ENCODE data around the gene CDC42BPG. TPM values are rescaled to one million over a fixed set of nuclear protein-coding genes. Genes with fewer than 3 reads are reported as not detected.

CDC42BPG gene
- polyA plus RNA-seq, 4 donors = 8.3 to 36.5 (median 19.5) TPM

- Histone ChIP-seq H3K9me3 (ENCODE audit: control insufficient read depth in 2 of 2, insufficient read depth in 1 of 2, low read depth in 1 of 2, low read length in 1 of 2) (no peaks in the 10 kb centered on the region), H3K4me1 (ENCODE audit: control insufficient read depth in 3 of 3, insufficient read depth in 2 of 3, low read depth in 1 of 3, low read length in 2 of 3) (peaks cover 8 to 55% (median 9%) of the 10 kb centered on the region in 3 donors), H3K27me3 (ENCODE audit: control insufficient read depth in 3 of 3, insufficient read depth in 3 of 3, low read length in 3 of 3) (no peaks in the 10 kb centered on the region), H3K36me3 (ENCODE audit: control insufficient read depth in 3 of 3, insufficient read depth in 2 of 3, low read depth in 1 of 3, low read length in 3 of 3) (peaks cover 0 to 53% (median 0%) of the 10 kb centered on the region in 3 donors), H3K4me3 (ENCODE audit: low read depth in 1 of 3, low read length in 3 of 3) (peak overlapping the region; percentile 88 to 98 (median 97)), H3K27ac (ENCODE audit: low read depth in 1 of 3, low read length in 2 of 3) (peak overlapping the region; percentile 75 to 93 (median 90))
- 0 to 1% (median 1%) methylated on average over 41 of the region's 41 CpGs for WGBS, 3 donors
- no peak for FAIRE-seq
- DNase-seq = peak in 1 of 2 donors; percentile 34
Observed at GRCh38 chr11:64877390-64878222, 33.2 kb upstream of the CDC42BPG start.

DNA sequence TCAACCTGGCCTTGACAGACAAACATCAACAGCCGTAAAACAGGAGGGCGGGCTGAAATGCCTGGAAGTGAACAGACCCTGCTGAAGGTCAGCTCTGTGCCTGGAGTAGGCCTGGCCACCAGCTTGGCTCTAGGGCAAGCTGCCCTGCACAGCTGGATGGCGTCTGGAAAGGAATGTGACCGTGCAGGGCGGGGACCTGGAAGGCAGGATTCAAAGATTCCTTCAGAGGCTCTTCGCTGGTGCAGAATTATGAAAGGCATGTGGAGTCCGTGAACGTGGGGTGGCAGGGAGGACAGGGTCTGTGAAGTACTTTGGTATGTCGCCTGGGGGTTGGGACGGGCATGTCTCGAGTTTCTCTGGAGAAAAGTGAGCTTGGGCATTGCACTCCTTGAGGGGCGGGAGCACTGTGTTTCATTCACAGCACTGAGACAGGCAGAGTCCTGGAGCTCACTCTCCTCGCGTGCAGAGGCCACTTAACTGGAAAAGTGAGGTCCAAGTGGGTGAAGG lies 32.4 kb upstream of the CDC42BPG start:
- no peak for FAIRE-seq
- WGBS, 3 donors = 5 to 16% (median 7%) methylated on average over 14 of the region's 14 CpGs

DNA sequence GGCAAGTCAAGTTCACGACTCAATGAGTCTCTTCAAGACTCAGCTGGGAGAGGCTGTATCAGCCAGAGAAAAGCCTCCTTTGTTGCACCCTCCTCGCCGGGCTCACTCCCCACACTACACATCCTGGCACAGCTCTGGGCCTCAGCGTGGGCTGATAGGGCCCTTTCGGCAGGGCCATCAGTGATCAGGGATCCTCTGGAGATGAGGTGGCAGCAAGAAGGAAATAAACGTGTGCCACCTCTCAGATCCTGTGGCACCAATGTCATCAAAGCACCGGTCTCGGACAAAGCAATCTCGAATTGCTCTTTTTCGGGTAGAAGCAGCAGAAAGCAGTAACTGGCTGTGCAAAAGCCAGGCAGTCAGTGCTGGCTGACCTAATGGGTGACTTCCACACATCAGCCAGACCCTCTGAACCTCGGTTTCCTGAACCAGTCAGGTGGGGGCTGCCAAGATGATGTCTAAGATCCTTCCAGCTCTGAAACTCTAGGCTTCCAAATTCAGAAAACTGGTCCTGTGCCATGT lies 31.8 kb upstream of the CDC42BPG start:
- Histone ChIP-seq H3K4me3 (ENCODE audit: low read depth in 1 of 3, low read length in 3 of 3) (peak overlapping the region; percentile 88 to 98 (median 97)), H3K36me3 (ENCODE audit: control insufficient read depth in 3 of 3, insufficient read depth in 2 of 3, low read depth in 1 of 3, low read length in 3 of 3) (peaks cover 0 to 66% (median 0%) of the 10 kb centered on the region in 3 donors), H3K27ac (ENCODE audit: low read depth in 1 of 3, low read length in 2 of 3) (peak overlapping the region; percentile 75 to 93 (median 90)), H3K4me1 (ENCODE audit: control insufficient read depth in 3 of 3, insufficient read depth in 2 of 3, low read depth in 1 of 3, low read length in 2 of 3) (peaks cover 14 to 68% (median 17%) of the 10 kb centered on the region in 3 donors), H3K27me3 (ENCODE audit: control insufficient read depth in 3 of 3, insufficient read depth in 3 of 3, low read length in 3 of 3) (no peaks in the 10 kb centered on the region), H3K9me3 (ENCODE audit: control insufficient read depth in 2 of 2, insufficient read depth in 1 of 2, low read depth in 1 of 2, low read length in 1 of 2) (no peaks in the 10 kb centered on the region)
- FAIRE-seq (no peak), DNase-seq (no peak)
- WGBS, 3 donors = 13 to 21% (median 14%) methylated on average over 11 of the region's 11 CpGs

More for the DNA sequence above, 32.4 kb upstream of the CDC42BPG start:
- DNase-seq = peak; percentile 62 to 75
- H3K4me3 ChIP-seq (ENCODE audit: low read depth in 1 of 3, low read length in 3 of 3) = peak overlapping the region; percentile 88 to 98 (median 97)
- H3K27me3 ChIP-seq (ENCODE audit: control insufficient read depth in 3 of 3, insufficient read depth in 3 of 3, low read length in 3 of 3) = no peaks in the 10 kb centered on the region
- H3K9me3 ChIP-seq (ENCODE audit: control insufficient read depth in 2 of 2, insufficient read depth in 1 of 2, low read depth in 1 of 2, low read length in 1 of 2) = no peaks in the 10 kb centered on the region
- H3K27ac ChIP-seq (ENCODE audit: low read depth in 1 of 3, low read length in 2 of 3) = peak overlapping the region; percentile 75 to 93 (median 90)
- peaks cover 9 to 62% (median 11%) of the 10 kb centered on the region in 3 donors for H3K4me1 ChIP-seq (ENCODE audit: control insufficient read depth in 3 of 3, insufficient read depth in 2 of 3, low read depth in 1 of 3, low read length in 2 of 3)
- peaks cover 0 to 60% (median 0%) of the 10 kb centered on the region in 3 donors for H3K36me3 ChIP-seq (ENCODE audit: control insufficient read depth in 3 of 3, insufficient read depth in 2 of 3, low read depth in 1 of 3, low read length in 3 of 3)

DNA sequence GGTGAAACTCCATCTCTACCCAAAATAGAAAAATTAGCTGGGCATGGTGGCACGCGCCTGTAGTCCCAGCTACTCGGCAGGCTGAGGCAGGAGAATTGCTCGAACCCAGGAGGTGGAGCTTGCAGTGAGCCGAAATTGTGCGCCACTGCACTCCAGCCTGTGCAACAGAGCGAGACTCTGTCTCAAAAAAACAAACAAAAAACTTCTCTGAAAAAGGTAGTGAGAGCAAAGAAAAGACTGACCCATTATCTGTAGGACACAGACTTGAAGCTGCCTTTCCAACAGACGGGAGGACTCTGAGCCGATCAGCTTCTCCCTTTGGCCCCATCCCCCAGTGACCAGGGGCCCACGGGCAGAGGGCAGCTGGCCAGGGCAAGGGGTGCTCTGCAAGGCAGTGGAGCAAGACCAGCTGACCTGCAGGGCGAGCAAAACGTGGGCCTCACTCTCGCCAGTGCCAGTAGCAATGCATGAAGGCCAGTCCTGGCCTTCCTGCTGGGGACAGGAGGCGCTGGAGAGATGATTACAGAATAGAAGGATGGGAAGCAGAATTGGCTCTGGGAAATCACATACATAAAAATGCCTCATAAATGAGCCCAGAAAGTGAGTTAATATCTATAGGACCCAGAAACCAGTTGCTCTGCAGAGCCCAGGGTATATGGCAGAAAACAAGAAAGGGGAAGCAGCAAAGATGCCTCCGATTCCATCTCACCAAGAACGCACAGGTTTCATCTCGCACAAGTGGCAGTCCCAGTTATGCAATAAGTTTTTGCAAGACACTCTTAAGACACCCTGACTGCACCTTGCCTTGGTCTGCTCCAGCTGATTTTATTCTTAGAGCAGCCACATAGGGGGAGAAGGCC lies 31.1 kb upstream of the CDC42BPG start:
- Histone ChIP-seq H3K27me3 (ENCODE audit: control insufficient read depth in 3 of 3, insufficient read depth in 3 of 3, low read length in 3 of 3) (no peaks in the 10 kb centered on the region), H3K9me3 (ENCODE audit: control insufficient read depth in 2 of 2, insufficient read depth in 1 of 2, low read depth in 1 of 2, low read length in 1 of 2) (no peaks in the 10 kb centered on the region), H3K4me3 (ENCODE audit: low read depth in 1 of 3, low read length in 3 of 3) (peak overlapping the region in 2 of 3 donors; percentile 97 to 98), H3K27ac (ENCODE audit: low read depth in 1 of 3, low read length in 2 of 3) (peak overlapping the region; percentile 75 to 93 (median 90)), H3K36me3 (ENCODE audit: control insufficient read depth in 3 of 3, insufficient read depth in 2 of 3, low read depth in 1 of 3, low read length in 3 of 3) (peaks cover 0 to 73% (median 2%) of the 10 kb centered on the region in 3 donors), H3K4me1 (ENCODE audit: control insufficient read depth in 3 of 3, insufficient read depth in 2 of 3, low read depth in 1 of 3, low read length in 2 of 3) (peaks cover 17 to 70% (median 18%) of the 10 kb centered on the region in 3 donors)
- 57 to 72% (median 63%) methylated on average over 17 of the region's 17 CpGs for WGBS, 3 donors
- FAIRE-seq (no peak), DNase-seq (no peak)

DNA sequence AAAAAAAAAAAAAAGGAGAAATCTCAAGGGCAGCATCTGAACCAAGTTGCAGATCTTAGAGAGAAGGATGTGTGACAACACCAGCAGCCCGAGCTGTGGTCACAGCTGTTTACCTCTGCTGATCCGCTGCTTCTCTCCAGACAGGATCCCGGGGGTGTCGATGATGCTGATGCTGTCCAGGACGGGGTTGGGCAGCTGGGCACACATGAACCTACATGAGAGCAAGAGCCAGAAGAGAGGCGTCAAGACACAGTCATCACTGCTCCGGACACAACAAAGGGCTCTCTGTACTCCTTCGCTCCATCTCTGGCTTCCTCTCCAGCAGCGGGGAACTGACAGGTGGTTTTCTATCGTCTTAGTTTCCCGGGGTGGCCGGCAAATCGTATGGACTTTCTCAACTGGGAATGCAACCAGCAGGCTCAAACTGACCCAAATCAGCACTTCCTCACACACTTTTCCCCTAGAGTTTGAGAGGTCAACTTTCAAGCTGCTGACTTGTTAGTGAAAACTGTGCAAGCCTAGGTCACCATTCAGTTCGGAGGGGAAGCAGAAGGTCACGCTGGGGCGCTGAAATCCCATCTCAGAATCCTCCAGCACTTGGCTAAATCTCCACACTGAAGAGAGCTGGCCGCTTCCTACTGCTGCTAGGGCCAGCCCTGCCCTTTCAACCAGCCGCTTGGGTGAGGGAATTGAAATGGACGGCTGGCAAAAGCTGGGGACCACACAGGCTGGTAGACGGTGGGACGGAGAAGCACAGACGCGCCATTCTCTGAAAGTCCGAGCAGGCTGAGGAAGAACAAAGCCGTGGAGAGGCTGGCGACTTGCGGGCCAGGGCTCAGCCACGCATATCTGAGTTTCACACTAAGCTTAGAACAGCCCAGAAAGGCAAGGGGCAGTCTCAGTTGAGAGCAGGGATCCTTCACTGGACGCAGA lies 30.1 kb upstream of the CDC42BPG start:
- no peak for FAIRE-seq
- DNase-seq = no peak
- WGBS, 3 donors = 59 to 67% (median 65%) methylated on average over 29 of the region's 29 CpGs

DNA sequence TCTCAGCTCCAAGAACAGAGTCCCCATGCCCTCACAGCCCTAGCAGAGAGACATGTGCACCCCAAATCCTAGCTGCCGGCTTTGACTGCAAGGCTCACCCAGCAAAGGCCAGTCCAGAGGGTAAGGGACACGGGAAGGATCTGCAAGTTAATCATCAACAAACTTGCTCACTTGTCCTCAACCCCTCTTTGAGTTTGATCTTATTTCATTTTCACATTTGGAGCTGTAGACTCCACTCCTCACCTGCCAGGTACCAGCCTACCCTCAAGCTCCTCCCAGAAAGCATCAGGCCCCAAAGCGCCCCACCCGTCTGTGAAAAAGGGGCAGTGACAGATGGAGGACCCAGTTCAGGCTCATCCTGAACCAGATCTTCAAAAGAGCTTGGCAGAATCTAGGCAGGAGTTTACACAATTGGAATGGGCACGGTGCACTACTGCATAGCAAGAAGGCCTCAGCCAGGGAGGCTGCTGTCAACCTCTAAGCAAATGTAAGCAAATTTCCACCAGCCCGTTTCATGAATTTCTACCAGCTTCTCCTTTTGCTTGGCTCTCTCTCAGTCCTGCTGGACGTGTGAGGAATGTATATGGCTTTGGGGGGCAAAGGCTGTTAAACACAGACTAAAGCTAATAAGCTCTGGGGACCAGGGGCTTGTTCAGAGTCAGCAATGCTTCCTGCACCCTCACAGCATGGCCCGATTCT lies 28.5 kb upstream of the CDC42BPG start:
- Histone ChIP-seq H3K4me1 (ENCODE audit: control insufficient read depth in 3 of 3, insufficient read depth in 2 of 3, low read depth in 1 of 3, low read length in 2 of 3) (peaks cover 18 to 83% (median 35%) of the 10 kb centered on the region in 3 donors), H3K27ac (ENCODE audit: low read depth in 1 of 3, low read length in 2 of 3) (peak overlapping the region; percentile 66 to 85 (median 67)), H3K4me3 (ENCODE audit: low read depth in 1 of 3, low read length in 3 of 3) (peak overlapping the region in 2 of 3 donors; percentile 24 to 37), H3K36me3 (ENCODE audit: control insufficient read depth in 3 of 3, insufficient read depth in 2 of 3, low read depth in 1 of 3, low read length in 3 of 3) (peaks cover 0 to 96% (median 2%) of the 10 kb centered on the region in 3 donors), H3K9me3 (ENCODE audit: control insufficient read depth in 2 of 2, insufficient read depth in 1 of 2, low read depth in 1 of 2, low read length in 1 of 2) (no peaks in the 10 kb centered on the region), H3K27me3 (ENCODE audit: control insufficient read depth in 3 of 3, insufficient read depth in 3 of 3, low read length in 3 of 3) (no peaks in the 10 kb centered on the region)
- FAIRE-seq = no peak
- peak; percentile 87 to 95 for DNase-seq
- 17 to 50% (median 32%) methylated on average over 8 of the region's 8 CpGs for WGBS, 3 donors

More for the DNA sequence above, 30.1 kb upstream of the CDC42BPG start:
- Histone ChIP-seq H3K27me3 (ENCODE audit: control insufficient read depth in 3 of 3, insufficient read depth in 3 of 3, low read length in 3 of 3) (no peaks in the 10 kb centered on the region), H3K4me3 (ENCODE audit: low read depth in 1 of 3, low read length in 3 of 3) (peak overlapping the region in 2 of 3 donors; percentile 97 to 98), H3K36me3 (ENCODE audit: control insufficient read depth in 3 of 3, insufficient read depth in 2 of 3, low read depth in 1 of 3, low read length in 3 of 3) (peaks cover 0 to 83% (median 2%) of the 10 kb centered on the region in 3 donors), H3K27ac (ENCODE audit: low read depth in 1 of 3, low read length in 2 of 3) (peak overlapping the region; percentile 22 to 75 (median 34)), H3K9me3 (ENCODE audit: control insufficient read depth in 2 of 2, insufficient read depth in 1 of 2, low read depth in 1 of 2, low read length in 1 of 2) (no peaks in the 10 kb centered on the region), H3K4me1 (ENCODE audit: control insufficient read depth in 3 of 3, insufficient read depth in 2 of 3, low read depth in 1 of 3, low read length in 2 of 3) (peaks cover 19 to 71% (median 22%) of the 10 kb centered on the region in 3 donors)

- Histone ChIP-seq H3K4me1 (ENCODE audit: control insufficient read depth in 3 of 3, insufficient read depth in 2 of 3, low read depth in 1 of 3, low read length in 2 of 3) (peaks cover 18 to 79% (median 35%) of the 10 kb centered on the region in 3 donors), H3K27me3 (ENCODE audit: control insufficient read depth in 3 of 3, insufficient read depth in 3 of 3, low read length in 3 of 3) (no peaks in the 10 kb centered on the region), H3K4me3 (ENCODE audit: low read depth in 1 of 3, low read length in 3 of 3) (peak overlapping the region in 2 of 3 donors; percentile 37 to 38), H3K9me3 (ENCODE audit: control insufficient read depth in 2 of 2, insufficient read depth in 1 of 2, low read depth in 1 of 2, low read length in 1 of 2) (no peaks in the 10 kb centered on the region), H3K36me3 (ENCODE audit: control insufficient read depth in 3 of 3, insufficient read depth in 2 of 3, low read depth in 1 of 3, low read length in 3 of 3) (peaks cover 0 to 97% (median 2%) of the 10 kb centered on the region in 3 donors), H3K27ac (ENCODE audit: low read depth in 1 of 3, low read length in 2 of 3) (peak overlapping the region; percentile 64 to 85 (median 79))
- DNase-seq = no peak
- 34 to 52% (median 37%) methylated on average over 3 of the region's 3 CpGs for WGBS, 3 donors
- FAIRE-seq = no peak
Observed at GRCh38 chr11:64871492-64871891, 27.0 kb upstream of the CDC42BPG start.
